ENCODE measurements around the gene MEOX1. TPM values are rescaled to one million over a fixed set of nuclear protein-coding genes. Genes with fewer than 3 reads are reported as not detected.

MEOX1 gene
- total and polyA plus RNA-seq, 7 donors: 0.23 to 5.3 (median 2.9) TPM

- H3K4me1 ChIP-seq: peaks cover 0 to 4% (median 3%) of the 10 kb centered on the region in 4 donors
- H3K27ac ChIP-seq: no peak overlapping the region
- intact Hi-C loops (cut with DNase I): no loop called here
- no peaks in the 10 kb centered on the region for H3K9me3 ChIP-seq
- 81% methylated on average over 8 of the region's 8 CpGs for WGBS, 2 donors
- DNase-seq: no peak
- H3K4me3 ChIP-seq: no peak overlapping the region
- H3K27me3 ChIP-seq: peaks cover 0 to 10% (median 5%) of the 10 kb centered on the region in 3 donors
- TF ChIP-seq EP300 (IDR thresholded peaks at IDR 0.05): no peak
- no peak for TF ChIP-seq CTCF (IDR thresholded peaks at IDR 0.05)
- no peak for TF ChIP-seq POLR2AphosphoS5 (IDR thresholded peaks at IDR 0.05)
- no peak for TF ChIP-seq POLR2A (IDR thresholded peaks at IDR 0.05)
- no peaks in the 10 kb centered on the region for H3K36me3 ChIP-seq
Measured at GRCh38 chr17:43640491-43641252, 21.1 kb downstream of the MEOX1 start.

GRCh38 chr17:43637563-43638323 lies 24.0 kb downstream of the MEOX1 start:
- Histone ChIP-seq H3K27ac (no peak overlapping the region), H3K9me3 (no peaks in the 10 kb centered on the region), H3K4me1 (peaks cover 0 to 11% (median 0%) of the 10 kb centered on the region in 4 donors), H3K4me3 (no peak overlapping the region), H3K27me3 (no peaks in the 10 kb centered on the region), H3K36me3 (no peaks in the 10 kb centered on the region)
- DNase-seq: no peak
- WGBS, 2 donors: 78 to 85% methylated on average over 13 of the region's 13 CpGs
- no peak for TF ChIP-seq POLR2A (IDR thresholded peaks at IDR 0.05)
- no peak for TF ChIP-seq POLR2AphosphoS5 (IDR thresholded peaks at IDR 0.05)
- no peak for TF ChIP-seq EP300 (IDR thresholded peaks at IDR 0.05)
- no peak for TF ChIP-seq CTCF (IDR thresholded peaks at IDR 0.05)
- intact Hi-C loops (cut with DNase I): no loop called here

- intact Hi-C loops (cut with DNase I): no loop called here
- TF ChIP-seq CTCF (IDR thresholded peaks at IDR 0.05): no peak
- peak in 1 of 4 donors; percentile 12 for TF ChIP-seq POLR2AphosphoS5 (IDR thresholded peaks at IDR 0.05)
- no peaks in the 10 kb centered on the region for H3K27me3 ChIP-seq
- no peaks in the 10 kb centered on the region for H3K9me3 ChIP-seq
- WGBS, 2 donors: 85% methylated on average over 5 of the region's 5 CpGs
- no peaks in the 10 kb centered on the region for H3K36me3 ChIP-seq
- H3K27ac ChIP-seq: no peak overlapping the region
- DNase-seq: no peak
- no peak overlapping the region for H3K4me3 ChIP-seq
- peaks cover 0 to 11% (median 0%) of the 10 kb centered on the region in 4 donors for H3K4me1 ChIP-seq
Measured at GRCh38 chr17:43636426-43636825, 25.3 kb downstream of the MEOX1 start.

- TF ChIP-seq POLR2AphosphoS5 (IDR thresholded peaks at IDR 0.05): no peak
- no peak for TF ChIP-seq POLR2A (IDR thresholded peaks at IDR 0.05)
- TF ChIP-seq CTCF (IDR thresholded peaks at IDR 0.05): no peak
- no peak for TF ChIP-seq EP300 (IDR thresholded peaks at IDR 0.05)
- H3K36me3 ChIP-seq: no peaks in the 10 kb centered on the region
- WGBS, 2 donors: 78 to 80% methylated on average over 13 of the region's 13 CpGs
- H3K27me3 ChIP-seq: no peaks in the 10 kb centered on the region
- no peak overlapping the region for H3K4me3 ChIP-seq
- peaks cover 0 to 11% (median 0%) of the 10 kb centered on the region in 4 donors for H3K4me1 ChIP-seq
- no peak for DNase-seq
- H3K9me3 ChIP-seq: no peaks in the 10 kb centered on the region
- intact Hi-C loops (cut with DNase I): no loop called here
- H3K27ac ChIP-seq: peak overlapping the region in 3 of 4 donors; percentile 20 to 50 (median 43)
Measured at GRCh38 chr17:43634591-43635125, 27.1 kb downstream of the MEOX1 start.
